NCI-H526 (cell line): ENCODE measurements around the gene KCNA3.

Experiments
- DNase-seq, 2 experiments: peaks; one replicate each; lab custom pipeline; 2025; lab: John Stamatoyannopoulos, UW

The KCNA3 gene

GRCh38 chr1:110639724-110640386 lies 34.9 kb downstream of the KCNA3 start:
- no peak for DNase-seq

- no peak for DNase-seq
Observed at GRCh38 chr1:110638556-110638955, 36.2 kb downstream of the KCNA3 start.

GRCh38 chr1:110638058-110638457 lies 36.7 kb downstream of the KCNA3 start:
- DNase-seq: peak; percentile 11 to 15

- no peak for DNase-seq
Observed at GRCh38 chr1:110637475-110637874, 37.3 kb downstream of the KCNA3 start.

- no peak for DNase-seq
Observed at GRCh38 chr1:110636149-110636935, 38.4 kb downstream of the KCNA3 start.

- no peak for DNase-seq
Observed at GRCh38 chr1:110635434-110635833, 39.3 kb downstream of the KCNA3 start.

- no peak for DNase-seq
Observed at GRCh38 chr1:110634455-110635311, 40.1 kb downstream of the KCNA3 start.

GRCh38 chr1:110634086-110634454 lies 40.7 kb downstream of the KCNA3 start:
- DNase-seq: no peak

- no peak for DNase-seq
Observed at GRCh38 chr1:110633646-110634030, 41.1 kb downstream of the KCNA3 start.

- DNase-seq: no peak
Observed at GRCh38 chr1:110631836-110632620, 42.7 kb downstream of the KCNA3 start.

- DNase-seq: peak; percentile 46 to 89
Observed at GRCh38 chr1:110630839-110631663, 43.7 kb downstream of the KCNA3 start.

GRCh38 chr1:110628323-110629105 lies 46.2 kb downstream of the KCNA3 start:
- DNase-seq: peak; percentile 9 to 17

- no peak for DNase-seq
Observed at GRCh38 chr1:110627764-110628163, 47.0 kb downstream of the KCNA3 start.

- DNase-seq: no peak
Observed at GRCh38 chr1:110626889-110627288, 47.9 kb downstream of the KCNA3 start.
